Upper lobe of left lung (tissue), 6 donors: ENCODE measurements around the gene ITPK1. TPM values are rescaled to one million over a fixed set of nuclear protein-coding genes. Genes with fewer than 3 reads are reported as not detected.

Source experiments
- ATAC-seq, 2 donors: fragments of 200-7000 bp; cut with Tn5 transposase; one replicate each; pipeline ENCODE4 v1.9.1; 2022; ENCODE audit warnings: mild to moderate bottlenecking in 2 of 2, moderate library complexity in 2 of 2; ENCODE audit not compliant: low FRiP score in 2 of 2
- DNase-seq, 2 donors: peaks; one replicate each; pipeline ENCODE4 v3.0.0-alpha.2; 2019 to 2020
- H3K27ac ChIP-seq, 4 donors: fragments of 200-600 bp; sonication (generic); one replicate each; pipeline ENCODE4 v1.5.1; 2016 to 2019
- H3K27me3 ChIP-seq, 4 donors: fragments of 200-600 bp; sonication (generic); one replicate each; pipeline ENCODE4 v1.5.1; 2017 to 2019
- H3K36me3 ChIP-seq, 4 donors: fragments of 200-600 bp; sonication (generic); one replicate each; pipeline ENCODE4 v1.5.1; 2016 to 2019
- H3K4me1 ChIP-seq, 4 donors: fragments of 200-600 bp; sonication (generic); one replicate each; pipeline ENCODE4 v1.5.1; 2018 to 2019
- H3K4me3 ChIP-seq, 4 donors: fragments of 200-600 bp; sonication (generic); one replicate each; pipeline ENCODE4 v1.5.1; 2017 to 2019; ENCODE audit warnings: mild to moderate bottlenecking in 2 of 4, moderate library complexity in 1 of 4
- H3K9me3 ChIP-seq, 4 donors: fragments of 200-600 bp; sonication (generic); one replicate each; pipeline ENCODE4 v1.5.1; 2018 to 2019
- EP300 ChIP-seq, 4 donors: sonication (generic); formaldehyde crosslinking; IDR thresholded peaks; one replicate each; pipeline ENCODE4 v1.5.1; 2017; ENCODE audit warnings: antibody characterized with exemption in 4 of 4, control low read depth in 2 of 4
- POLR2A ChIP-seq, 4 donors: fragments of 450-650 bp; IDR thresholded peaks; one replicate each; pipeline ENCODE4 v1.5.1; 2016 to 2017; ENCODE audit warnings: antibody characterized with exemption in 4 of 4, mild to moderate bottlenecking in 2 of 4
- POLR2AphosphoS5 ChIP-seq, 2 donors: sonication (generic); formaldehyde crosslinking; IDR thresholded peaks; one replicate each; pipeline ENCODE4 v1.5.1; 2017; ENCODE audit warnings: antibody characterized with exemption in 2 of 2
- WGBS, 2 donors: methylation state at CpG; one replicate each; pipeline ENCODE4 v1.1.5; 2017 to 2018; 5-methylcytosine and 5-hydroxymethylcytosine counted together
- total RNA-seq, 6 donors: library from RNA; depleted of rRNA in 4 of 6; stranded (reverse); fragments of >200 nt in 4 of 6; gene quantifications; one replicate each; pipeline versions ENCODE4 v1.1.0 to v1.2.1, GENCODE V29; 2016 to 2021
- TF ChIP-seq, protein P1 (sequence below), 6 experiments: fragments of 450-650 bp in 4 of 6; fragments of 200-600 bp in 2 of 6; sonication (generic) in 2 of 6; IDR thresholded peaks; one replicate each; pipeline ENCODE4 v1.5.1; 2016 to 2019; ENCODE audit warnings: antibody characterized with exemption in 6 of 6
- donor health status: DM: no; HTN: no; CAD: no; lungs with moderate emphysema.
- donor health status: DM: no; HTN: yes; CAD: no; lungs with severe emphysema.

The ITPK1 gene
- total RNA-seq, 6 donors from 2014 or later, result 41.9 to 128 (median 86.1) TPM

DNA sequence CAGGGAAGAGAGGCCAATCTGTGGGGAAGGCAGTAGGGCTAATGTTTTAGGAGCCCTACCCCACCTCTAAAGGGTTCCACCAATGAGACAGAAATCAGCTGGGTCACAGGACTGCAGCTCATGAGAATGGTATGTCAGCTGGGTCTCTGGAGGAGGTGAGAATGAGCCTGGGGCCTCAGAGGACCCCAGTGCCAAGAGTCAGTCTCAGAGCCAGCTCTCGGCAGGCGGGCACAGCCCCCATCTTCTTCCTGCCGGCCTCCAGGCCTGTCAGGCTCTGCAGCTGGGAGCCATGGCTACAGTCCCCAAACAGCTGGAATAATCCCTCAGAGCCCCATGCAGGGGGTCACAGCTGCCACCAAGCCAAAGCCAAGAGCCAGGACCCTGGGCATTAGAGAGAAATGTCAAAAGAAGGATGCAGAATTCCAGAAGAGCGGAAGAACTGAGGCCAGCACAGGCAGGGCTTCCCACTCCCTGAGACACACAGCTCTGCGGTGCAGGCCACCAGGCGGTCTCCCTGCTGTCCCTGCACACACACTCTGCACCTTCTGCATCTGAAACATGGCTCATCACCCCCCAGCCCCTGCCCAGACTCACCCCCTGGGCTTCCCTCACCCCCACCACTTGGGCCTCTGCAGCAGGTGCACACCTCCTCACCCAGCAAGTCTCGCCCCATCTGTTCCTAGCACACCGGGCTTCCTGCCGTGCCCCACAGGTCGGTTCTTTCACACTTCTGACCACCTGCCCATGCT, 26.0 kb downstream of the ITPK1 start:
- H3K36me3 ChIP-seq, result no peaks in the 10 kb centered on the region
- 78 to 87% methylated on average over 10 of the region's 10 CpGs for WGBS, 2 donors
- H3K4me1 ChIP-seq, result peaks cover 0 to 36% (median 15%) of the 10 kb centered on the region in 4 donors
- DNase-seq (no peak), ATAC-seq (no peak)
- H3K4me3 ChIP-seq, result no peak overlapping the region
- H3K27me3 ChIP-seq, result no peaks in the 10 kb centered on the region
- TF ChIP-seq EP300 (IDR thresholded peaks at IDR 0.05) (no peak), POLR2AphosphoS5 (IDR thresholded peaks at IDR 0.05) (no peak), POLR2A (IDR thresholded peaks at IDR 0.05) (no peak)
- TF ChIP-seq, protein P1, sequence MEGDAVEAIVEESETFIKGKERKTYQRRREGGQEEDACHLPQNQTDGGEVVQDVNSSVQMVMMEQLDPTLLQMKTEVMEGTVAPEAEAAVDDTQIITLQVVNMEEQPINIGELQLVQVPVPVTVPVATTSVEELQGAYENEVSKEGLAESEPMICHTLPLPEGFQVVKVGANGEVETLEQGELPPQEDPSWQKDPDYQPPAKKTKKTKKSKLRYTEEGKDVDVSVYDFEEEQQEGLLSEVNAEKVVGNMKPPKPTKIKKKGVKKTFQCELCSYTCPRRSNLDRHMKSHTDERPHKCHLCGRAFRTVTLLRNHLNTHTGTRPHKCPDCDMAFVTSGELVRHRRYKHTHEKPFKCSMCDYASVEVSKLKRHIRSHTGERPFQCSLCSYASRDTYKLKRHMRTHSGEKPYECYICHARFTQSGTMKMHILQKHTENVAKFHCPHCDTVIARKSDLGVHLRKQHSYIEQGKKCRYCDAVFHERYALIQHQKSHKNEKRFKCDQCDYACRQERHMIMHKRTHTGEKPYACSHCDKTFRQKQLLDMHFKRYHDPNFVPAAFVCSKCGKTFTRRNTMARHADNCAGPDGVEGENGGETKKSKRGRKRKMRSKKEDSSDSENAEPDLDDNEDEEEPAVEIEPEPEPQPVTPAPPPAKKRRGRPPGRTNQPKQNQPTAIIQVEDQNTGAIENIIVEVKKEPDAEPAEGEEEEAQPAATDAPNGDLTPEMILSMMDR (IDR thresholded peaks at IDR 0.05), result no peak
- no peaks in the 10 kb centered on the region for H3K9me3 ChIP-seq
- no peak overlapping the region for H3K27ac ChIP-seq

DNA sequence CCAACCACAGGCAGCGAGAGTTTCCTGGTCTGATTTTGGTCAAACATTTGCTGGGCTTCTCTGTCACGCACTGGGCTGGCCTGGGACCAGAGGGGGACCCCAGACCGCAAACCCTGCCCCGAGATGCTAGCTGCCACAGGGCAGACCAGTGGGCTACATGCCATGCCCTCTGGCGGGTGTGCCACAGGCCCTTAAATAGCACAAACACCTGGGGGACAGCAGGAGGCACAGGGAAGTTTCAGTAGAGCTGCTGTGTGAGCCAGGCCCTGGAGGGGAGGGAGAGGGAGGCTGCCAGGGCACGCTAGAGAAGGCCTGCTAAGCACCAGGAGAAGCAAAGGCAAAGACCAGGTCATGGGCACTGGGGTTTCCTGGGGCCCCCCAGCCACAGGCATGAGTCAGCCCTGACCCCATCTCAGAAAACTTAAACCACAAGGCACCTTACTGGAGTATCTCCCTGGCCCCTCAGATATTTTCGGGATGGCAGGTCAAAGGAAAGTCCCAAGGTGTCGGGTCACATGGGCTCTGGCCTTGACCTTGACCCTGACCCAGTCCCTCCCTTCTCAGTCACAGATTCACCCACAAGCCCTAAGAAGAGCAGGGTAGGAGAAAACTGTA, 29.2 kb downstream of the ITPK1 start:
- H3K9me3 ChIP-seq, result no peaks in the 10 kb centered on the region
- peaks cover 0 to 34% (median 12%) of the 10 kb centered on the region in 4 donors for H3K4me1 ChIP-seq
- DNase-seq, result no peak
- ATAC-seq, result no peak
- no peak overlapping the region for H3K27ac ChIP-seq
- no peaks in the 10 kb centered on the region for H3K27me3 ChIP-seq
- 59 to 83% methylated on average over 7 of the region's 8 CpGs for WGBS, 2 donors
- H3K4me3 ChIP-seq, result no peak overlapping the region
- TF ChIP-seq POLR2AphosphoS5 (IDR thresholded peaks at IDR 0.05), result no peak
- no peak for TF ChIP-seq EP300 (IDR thresholded peaks at IDR 0.05)
- TF ChIP-seq, protein P1 (IDR thresholded peaks at IDR 0.05), result no peak
- H3K36me3 ChIP-seq, result no peaks in the 10 kb centered on the region

GRCh38 chr14:93085911-93086310, 29.8 kb downstream of the ITPK1 start:
- H3K36me3 ChIP-seq, result no peaks in the 10 kb centered on the region
- H3K27ac ChIP-seq, result no peak overlapping the region
- H3K4me3 ChIP-seq, result no peak overlapping the region
- ATAC-seq (no peak), DNase-seq (no peak)
- H3K9me3 ChIP-seq, result no peaks in the 10 kb centered on the region
- H3K4me1 ChIP-seq, result peaks cover 0 to 31% (median 10%) of the 10 kb centered on the region in 4 donors
- no peaks in the 10 kb centered on the region for H3K27me3 ChIP-seq
- WGBS, 2 donors, result 57 to 78% methylated on average over 3 of the region's 3 CpGs
- TF ChIP-seq, protein P1 (IDR thresholded peaks at IDR 0.05), result no peak
- no peak for TF ChIP-seq POLR2AphosphoS5 (IDR thresholded peaks at IDR 0.05)
- TF ChIP-seq POLR2A (IDR thresholded peaks at IDR 0.05), result no peak
- no peak for TF ChIP-seq EP300 (IDR thresholded peaks at IDR 0.05)

DNA sequence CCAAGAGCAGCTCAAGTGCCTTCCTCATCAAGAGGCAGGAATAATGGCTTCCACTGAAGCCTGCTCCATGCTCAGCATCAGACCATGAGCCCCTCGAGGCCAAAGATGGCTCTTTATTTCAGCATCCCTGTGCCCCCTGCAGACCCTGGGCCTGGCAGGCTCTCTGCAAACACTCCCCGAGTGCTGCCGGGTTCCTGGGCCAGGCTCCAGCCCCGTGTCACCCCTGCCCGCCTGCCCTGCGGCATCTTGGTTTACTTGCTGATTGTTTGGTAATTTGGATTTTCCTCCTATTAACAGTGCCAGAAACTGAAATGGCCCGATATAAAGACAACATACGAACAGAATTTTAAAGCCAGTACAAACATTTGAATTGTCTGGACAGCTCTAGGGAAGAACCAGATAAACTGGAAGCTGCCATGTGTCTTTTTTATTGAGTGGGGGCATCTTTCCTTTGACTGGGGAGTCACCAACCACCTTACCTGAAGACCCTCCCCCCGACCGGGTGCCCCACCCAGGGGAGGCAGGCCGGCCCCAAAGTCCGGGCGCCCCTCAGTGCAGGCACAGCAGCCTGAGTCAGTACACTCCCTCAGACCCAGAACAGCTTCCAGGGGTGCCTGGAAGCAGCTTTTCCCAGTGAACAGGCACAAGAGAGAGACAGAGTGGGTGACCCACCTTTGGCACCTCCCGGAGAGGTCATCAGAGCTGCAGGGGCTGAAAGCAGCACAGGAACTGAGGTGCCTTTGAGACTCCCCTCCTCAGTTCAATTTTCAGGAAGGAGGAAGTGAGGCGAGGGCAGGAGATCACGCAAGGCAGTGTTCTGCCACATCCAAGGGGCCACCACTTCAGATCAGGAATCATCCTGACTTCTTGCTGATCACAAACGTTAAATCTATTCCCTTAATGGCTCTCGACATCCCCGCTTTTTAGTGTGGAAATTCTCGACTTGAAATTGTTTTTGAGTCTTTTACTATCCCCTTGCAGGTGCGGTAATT, 30.6 kb downstream of the ITPK1 start:
- ATAC-seq (no peak), DNase-seq (no peak)
- Histone ChIP-seq H3K9me3 (no peaks in the 10 kb centered on the region), H3K27ac (no peak overlapping the region), H3K4me3 (no peak overlapping the region), H3K36me3 (no peaks in the 10 kb centered on the region), H3K27me3 (no peaks in the 10 kb centered on the region), H3K4me1 (peaks cover 0 to 31% (median 9%) of the 10 kb centered on the region in 4 donors)
- TF ChIP-seq POLR2A (IDR thresholded peaks at IDR 0.05) (no peak), POLR2AphosphoS5 (IDR thresholded peaks at IDR 0.05) (no peak), EP300 (IDR thresholded peaks at IDR 0.05) (no peak)
- TF ChIP-seq, protein P1 (IDR thresholded peaks at IDR 0.05), result no peak
- 82% methylated on average over 16 to 21 of the region's 21 CpGs for WGBS, 2 donors
